Loucy (cell line): ENCODE measurements around the gene ZNF749.

ENCODE experiments used
- EZH2phosphoT487 ChIP-seq: fragments of 200-600 bp; IDR thresholded peaks from 2 replicates; pipeline ENCODE4 v1.6.1; 2018; ENCODE audit warnings: antibody characterized with exemption, mild to moderate bottlenecking, moderate library complexity, borderline replicate concordance
- TF ChIP-seq, protein P1 (sequence below): fragments of 200-600 bp; sonication (generic); conservative IDR thresholded peaks from 2 replicates; pipeline ENCODE4 v1.5.1; 2014; ENCODE audit warnings: mild to moderate bottlenecking, antibody characterized with exemption, low read length

DNA sequence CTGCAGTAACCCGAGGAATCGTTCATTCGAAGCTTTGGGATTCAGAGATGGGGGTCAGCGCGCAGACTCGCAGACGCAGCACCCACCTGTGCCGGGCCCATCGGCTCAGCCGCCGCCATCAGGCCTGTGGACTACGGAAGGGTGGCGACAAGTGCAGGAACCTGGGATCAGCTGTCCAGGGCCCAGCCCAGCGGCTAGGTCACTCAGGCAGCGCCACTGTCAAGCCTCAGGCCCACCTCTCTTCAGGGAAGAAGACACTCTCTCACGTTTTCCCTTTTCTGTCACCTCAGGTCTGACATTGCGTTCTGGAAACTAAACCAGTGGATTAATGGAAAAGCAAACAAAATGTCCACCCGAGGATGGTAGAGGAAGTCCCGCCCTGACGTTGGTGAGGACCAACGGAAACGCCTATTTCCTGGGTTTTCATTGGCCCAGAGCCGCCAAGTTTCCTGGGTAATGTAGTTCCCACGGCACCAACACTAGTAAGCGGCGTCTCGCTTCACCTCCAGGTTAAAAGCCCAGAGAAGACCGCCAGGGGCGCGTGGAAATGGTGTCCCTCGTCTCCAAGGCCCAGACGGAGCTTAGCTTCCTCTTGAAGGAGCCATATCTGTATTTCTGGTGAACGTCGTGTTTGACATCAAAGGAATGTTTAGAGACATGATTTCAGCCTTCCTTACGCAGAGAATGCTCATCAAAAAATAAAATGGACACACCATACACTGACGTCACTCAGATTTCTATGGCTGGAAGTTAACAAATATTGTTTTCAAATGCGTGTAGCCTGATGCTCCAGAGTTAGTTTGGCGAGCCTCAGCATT, 42.3 kb downstream of the ZNF749 start, which contains the start of gene ZNF772:
- TF ChIP-seq, protein P1, sequence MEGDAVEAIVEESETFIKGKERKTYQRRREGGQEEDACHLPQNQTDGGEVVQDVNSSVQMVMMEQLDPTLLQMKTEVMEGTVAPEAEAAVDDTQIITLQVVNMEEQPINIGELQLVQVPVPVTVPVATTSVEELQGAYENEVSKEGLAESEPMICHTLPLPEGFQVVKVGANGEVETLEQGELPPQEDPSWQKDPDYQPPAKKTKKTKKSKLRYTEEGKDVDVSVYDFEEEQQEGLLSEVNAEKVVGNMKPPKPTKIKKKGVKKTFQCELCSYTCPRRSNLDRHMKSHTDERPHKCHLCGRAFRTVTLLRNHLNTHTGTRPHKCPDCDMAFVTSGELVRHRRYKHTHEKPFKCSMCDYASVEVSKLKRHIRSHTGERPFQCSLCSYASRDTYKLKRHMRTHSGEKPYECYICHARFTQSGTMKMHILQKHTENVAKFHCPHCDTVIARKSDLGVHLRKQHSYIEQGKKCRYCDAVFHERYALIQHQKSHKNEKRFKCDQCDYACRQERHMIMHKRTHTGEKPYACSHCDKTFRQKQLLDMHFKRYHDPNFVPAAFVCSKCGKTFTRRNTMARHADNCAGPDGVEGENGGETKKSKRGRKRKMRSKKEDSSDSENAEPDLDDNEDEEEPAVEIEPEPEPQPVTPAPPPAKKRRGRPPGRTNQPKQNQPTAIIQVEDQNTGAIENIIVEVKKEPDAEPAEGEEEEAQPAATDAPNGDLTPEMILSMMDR, result peak; percentile 74
- TF ChIP-seq EZH2phosphoT487, result no peak
